Cerebellar cortex (tissue), 1 donor: ENCODE data around the gene IL4.

Experiments
- DNase-seq: peaks from one replicate; pipeline ENCODE4 v3.0.0-alpha.2; 2015; ENCODE audit warnings: low spot score

Gene IL4

DNA sequence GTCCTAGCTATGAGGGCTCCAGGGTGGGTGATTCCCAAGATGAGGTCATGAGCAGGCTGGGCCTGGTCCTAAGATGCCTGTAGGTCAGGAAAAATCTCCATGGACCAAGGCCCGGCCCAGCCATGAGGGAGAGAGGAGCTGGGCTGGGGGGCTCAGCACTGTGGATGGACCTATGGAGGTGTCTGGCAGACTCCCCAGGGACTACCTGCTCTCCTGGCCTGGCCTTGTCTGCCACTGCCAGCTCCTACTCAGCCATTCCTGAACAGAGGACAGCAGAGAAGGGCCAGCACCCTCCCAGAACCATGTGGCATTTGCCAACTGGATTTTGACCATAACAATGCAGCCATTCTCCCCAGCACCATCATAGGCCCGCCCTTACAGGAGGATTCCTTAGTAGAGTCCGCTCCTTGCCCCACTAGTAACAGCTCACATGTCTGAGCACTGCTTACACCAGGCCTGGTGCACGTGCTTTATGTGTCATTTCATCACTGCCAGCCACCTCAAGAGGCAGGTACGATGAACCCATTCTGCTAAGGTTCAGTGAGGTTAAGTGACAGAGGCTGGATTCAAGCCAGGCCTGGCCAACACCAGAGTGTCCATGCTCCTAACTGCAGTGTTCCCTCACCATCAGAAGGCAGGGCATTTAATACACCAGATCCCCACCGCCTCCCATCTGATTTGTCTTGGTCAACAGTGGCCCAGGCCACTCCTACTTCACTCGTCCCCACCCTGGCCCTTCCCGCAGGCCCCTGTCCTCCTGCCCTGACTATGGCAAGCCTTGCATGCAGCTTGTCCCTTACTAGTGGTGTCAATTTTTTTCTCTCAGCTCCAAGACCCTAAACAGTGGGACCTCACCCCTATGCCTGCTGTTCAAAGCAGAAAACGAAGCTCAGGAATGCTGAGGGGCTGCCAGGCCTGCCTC, 15.1 kb upstream of the IL4 start:
- no peak for DNase-seq

DNA sequence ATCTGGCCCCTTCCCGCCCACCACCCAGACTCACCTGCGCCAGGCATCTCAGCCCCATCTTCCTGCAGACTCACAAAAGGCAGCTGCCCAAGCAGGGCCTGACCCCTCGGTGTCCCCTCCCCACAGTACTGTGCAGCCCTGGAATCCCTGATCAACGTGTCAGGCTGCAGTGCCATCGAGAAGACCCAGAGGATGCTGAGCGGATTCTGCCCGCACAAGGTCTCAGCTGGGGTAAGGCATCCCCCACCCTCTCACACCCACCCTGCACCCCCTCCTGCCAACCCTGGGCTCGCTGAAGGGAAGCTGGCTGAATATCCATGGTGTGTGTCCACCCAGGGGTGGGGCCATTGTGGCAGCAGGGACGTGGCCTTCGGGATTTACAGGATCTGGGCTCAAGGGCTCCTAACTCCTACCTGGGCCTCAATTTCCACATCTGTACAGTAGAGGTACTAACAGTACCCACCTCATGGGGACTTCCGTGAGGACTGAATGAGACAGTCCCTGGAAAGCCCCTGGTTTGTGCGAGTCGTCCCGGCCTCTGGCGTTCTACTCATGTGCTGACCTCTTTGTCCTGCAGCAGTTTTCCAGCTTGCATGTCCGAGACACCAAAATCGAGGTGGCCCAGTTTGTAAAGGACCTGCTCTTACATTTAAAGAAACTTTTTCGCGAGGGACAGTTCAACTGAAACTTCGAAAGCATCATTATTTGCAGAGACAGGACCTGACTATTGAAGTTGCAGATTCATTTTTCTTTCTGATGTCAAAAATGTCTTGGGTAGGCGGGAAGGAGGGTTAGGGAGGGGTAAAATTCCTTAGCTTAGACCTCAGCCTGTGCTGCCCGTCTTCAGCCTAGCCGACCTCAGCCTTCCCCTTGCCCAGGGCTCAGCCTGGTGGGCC, 13.9 kb upstream of the IL4 start:
- no peak for DNase-seq

DNA sequence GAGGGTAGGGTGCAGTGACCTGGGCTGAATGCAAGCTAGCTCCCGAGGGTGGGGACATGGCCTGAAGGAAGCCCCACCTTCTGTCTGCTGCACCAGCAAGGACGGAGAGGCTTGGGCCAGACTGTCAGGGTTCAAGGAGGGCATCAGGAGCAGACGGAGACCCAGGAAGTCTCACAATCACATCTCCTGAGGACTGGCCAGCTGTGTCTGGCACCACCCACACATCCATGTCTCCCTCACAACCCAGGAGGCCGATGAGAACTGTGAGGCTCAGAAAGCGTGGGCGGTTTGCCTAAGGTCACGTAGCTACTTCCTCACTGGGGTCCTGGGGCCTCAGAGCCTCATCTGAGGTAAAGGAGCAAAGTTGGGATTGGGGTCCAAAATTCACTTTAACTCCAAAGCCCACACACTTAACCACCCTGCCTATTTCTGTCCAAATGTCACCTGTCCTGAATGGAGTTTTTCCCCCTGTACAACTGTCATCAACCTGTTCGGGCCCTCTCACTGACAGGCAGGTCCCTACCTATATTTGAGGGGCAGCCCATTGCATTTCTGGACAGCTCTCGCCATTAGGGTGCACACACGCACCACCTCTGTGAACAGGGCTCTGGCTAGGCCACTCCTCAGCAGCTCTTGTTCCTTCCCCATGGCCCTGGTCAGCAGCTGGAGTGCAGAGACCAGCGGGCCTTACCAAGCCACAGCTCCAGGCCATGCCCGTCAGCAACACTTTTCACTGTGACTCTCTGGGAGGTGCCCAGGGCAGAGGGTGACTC, 12.4 kb upstream of the IL4 start:
- DNase-seq: no peak

DNA sequence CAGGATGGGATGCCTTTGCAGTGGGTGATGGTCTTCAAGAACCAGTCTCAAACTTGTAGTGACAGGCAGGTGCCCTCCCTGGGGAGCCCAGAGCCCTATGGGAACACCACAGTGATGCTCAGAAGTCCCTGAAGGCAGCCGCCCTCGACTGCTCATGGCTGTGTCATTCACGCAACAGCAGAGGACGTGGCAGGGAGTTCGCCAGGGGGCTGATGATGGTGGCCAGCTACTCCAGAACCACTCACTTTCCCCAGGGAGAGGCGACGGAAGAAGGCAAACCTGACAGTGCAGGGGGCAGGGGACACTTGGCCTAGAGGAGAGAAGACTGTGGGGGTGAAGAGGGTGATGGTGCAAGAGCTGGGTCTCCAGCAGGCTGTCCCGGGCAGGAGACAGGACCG, 11.8 kb upstream of the IL4 start:
- DNase-seq: no peak

DNA sequence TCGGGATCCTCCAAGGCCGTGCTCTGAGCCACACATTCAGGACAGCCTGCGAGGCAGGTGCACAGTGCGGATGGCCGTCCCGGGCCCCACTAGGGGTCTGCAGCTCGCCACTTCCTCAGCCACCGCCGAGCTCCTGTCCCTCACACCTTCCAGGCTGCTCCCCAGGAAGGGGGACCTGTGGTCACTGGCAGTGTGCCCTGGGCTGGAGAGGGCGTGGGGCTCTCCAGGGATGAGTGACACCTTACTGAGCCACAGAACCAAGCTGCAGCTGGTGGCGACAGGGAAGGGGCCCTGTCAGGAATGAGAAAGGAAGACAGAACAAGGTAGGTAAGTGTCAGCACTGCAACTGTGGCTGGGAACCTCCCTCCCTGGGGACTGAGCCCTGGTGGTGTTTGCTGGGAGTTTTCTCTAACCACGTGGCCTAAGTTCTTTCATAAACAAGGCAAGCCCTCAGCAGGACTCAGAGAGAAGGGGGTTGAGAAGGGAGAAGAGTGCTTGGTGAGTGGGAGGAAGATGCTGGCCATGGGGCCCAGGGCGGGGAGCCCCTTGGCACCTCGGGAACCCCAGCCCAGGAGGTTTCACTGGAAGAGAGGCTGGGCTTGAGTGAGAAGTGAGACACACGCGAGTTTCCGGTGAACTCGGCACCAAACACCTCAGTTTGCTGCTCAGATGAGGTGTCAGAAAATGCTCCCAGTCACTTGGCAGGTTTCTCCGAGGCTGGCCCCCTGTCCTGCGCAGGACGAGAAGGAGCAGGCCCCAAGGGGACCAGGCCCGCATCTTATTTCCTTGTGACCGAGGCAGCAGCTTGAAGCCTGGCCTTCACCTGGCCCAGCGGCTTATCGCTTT, 10.6 kb upstream of the IL4 start:
- DNase-seq: no peak

DNA sequence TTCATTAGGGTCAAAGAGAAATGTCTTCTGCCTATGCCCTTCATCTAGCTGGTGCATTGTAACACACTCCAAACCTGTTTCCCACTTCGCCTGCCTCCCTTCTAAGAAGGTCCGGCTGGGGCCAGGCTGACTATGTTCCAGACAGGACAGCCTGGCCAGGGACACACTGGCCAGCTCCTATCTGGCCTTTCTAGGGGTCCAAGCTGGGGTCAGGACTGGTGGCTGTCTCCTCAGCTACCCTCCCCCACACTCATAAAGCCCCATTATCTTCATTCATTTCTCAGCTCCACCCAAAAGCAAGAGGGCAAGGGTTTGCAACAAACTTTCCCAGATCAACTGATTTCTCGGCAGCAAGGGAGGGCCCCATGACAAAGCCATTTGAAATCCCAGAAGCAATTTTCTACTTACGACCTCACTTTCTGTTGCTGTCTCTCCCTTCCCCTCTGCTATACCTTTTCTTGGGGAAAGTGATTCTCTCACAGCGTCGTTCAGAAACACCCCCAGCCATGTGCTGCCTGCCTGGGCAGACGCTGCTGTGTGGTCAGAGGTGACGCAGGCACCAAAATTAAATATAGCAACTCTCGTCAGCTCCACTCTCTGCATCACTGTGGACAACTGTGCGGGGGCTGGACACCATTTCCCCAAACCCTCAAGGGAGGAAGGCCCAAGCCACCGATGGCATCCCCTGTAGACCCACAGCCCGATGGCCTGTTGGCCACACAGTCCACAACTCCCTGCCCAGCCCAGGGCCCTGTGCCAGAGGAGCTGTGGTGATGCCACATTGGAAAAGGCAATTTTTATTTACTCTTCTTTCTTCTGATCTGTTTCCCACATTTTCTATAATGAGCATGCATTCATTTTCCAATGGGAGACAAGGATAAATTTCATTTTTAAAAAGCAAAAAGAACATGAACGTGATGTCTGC, 9.8 kb upstream of the IL4 start:
- no peak for DNase-seq

DNA sequence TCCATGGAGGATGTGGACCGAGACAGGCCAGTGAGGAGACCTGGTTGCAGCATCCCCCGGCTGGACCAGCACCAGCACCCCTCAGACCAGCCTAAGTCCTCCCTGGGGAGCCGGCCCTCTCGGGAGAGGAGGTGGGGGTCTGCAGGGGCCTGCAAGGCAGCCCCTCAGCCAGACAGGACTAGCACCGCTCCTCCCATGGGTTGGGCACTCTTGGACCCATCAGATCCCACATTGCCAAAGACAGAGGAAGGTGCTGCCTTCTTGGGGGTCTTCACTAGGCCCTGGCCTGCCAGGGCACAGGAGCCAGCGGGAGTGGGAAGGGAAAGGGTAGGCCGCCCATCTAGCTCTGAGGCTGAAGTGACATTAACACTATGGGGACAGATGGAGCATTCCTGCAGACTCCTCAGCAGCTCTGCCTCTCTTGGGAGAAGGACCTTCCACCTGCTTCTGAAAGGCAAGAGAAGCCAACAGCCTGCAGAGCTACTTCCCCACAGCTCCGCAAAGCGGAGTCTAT, 9.0 kb upstream of the IL4 start:
- DNase-seq: no peak

DNA sequence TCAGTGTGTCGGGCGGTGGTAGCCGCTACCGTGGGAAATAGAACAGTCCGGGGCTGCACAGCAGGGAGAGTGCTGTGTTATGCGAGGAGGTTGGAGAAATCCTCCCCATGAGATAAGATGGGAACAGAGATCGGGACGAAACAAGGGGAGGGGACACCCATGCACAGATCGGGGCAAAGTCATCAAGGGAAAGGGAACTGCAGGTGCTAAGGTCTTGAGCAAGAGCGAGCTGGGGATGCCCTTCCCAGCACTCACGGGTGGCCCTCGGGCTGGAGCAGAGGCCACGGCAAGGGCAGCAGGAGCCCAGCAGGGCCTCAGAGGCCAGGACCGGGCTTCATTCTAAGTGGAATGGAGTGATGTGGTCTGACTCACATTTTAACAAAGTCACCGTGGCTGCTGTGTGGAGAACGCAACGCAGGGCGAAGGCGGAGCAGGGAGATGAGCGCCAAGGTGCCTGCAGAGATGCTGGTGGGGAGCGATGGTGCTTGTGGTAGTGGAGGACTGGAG, 8.2 kb upstream of the IL4 start:
- DNase-seq: no peak

DNA sequence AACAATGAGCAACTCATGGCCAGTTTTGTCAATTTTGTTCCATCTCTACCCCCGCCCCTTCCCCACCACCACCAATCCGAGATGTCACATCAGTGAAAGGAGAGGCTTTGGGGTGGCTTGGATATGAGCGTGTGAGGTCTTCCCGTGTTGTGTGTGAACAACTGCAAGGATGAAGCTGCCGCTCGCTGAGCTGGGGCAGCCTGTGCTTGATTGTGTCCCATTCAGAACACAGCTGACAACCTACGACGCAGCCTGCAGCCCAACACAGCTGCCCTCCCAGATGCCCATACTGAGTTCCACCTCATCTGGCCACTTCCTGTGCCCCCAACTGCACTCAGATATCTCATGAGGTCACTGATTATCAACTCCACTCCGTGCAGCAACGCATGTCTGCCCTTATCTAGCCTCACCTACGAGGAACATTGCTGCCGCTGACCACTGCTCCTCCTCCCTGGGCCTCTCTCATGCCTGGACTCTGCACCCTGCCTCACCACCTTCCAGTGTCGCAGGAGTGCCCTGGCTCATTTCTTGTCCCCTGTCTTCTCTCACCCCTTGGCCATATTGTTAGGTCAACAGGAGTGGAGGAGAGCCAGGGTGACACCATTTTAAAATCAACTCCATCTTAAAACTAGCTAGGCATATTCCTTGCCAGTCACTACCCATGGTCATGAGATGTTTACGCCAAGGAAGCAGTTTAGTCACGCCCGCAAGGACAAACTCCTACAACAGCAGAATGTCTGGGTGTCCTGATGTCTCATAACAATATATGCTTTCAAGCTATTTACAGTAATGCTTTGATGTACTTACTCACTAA, 7.3 kb upstream of the IL4 start:
- no peak for DNase-seq

DNA sequence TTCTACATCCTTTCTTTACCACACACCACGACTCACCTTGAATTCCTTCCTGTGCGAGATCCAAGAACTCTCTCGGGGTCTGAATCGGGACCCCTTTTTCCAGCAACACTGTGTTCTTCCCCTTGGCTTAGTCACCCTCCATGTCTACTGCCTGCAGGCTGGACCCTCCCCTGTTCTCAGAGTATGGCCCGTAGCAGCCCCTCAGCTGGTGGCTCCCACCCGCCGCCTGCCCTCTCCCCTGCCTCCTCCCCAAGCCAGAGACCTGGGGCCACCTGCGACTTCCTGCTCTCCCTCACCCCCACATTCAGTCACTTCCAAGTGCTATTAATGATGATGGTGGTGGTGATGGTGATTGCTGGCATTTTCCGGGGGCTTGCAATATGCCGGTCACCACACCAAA, 6.5 kb upstream of the IL4 start:
- no peak for DNase-seq

DNA sequence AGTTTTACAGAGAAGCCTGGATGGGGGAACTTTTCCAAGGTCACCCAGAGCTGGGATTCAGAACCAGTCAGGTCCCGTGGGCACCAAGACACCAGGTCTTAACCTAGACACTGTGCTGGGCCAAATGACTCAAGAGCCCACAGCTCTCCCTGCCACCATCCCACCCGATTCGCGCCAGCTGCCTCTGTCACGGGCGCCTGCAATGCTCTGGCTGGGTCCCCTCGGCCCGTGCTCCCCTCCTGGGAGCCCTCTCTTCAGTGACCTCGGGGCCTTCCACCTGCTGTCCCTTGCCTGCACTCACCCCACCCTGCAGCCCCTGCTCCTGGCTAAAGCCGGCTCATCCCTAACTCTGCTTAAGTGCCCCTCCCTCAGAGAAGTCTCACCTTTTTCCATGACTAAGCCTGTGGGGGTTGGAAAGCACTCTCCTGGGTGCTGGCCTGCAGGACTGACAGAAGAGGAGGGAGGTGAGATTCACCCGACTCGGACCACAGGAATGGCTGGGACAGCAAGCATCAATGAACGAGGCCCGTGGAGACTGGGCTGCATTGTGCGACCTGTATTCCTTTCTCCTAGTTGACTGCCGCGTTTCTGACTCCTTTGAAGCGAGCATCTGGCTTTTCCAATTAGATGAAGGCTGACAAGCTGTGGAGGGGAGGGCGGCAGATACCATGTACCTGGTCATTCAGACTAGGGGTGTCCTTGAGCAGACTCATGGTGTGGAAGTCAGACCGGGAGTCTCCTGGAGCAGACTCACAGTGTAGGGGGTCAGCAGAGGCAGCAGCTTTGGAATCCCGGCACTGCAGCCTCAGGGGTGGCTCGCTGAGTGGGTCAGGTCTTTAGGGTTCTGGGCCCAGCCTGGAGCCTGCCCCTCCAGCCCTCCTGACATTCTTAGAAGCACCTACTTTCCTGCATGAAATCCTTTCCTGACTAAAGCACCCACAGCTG, 5.8 kb upstream of the IL4 start:
- DNase-seq: no peak

DNA sequence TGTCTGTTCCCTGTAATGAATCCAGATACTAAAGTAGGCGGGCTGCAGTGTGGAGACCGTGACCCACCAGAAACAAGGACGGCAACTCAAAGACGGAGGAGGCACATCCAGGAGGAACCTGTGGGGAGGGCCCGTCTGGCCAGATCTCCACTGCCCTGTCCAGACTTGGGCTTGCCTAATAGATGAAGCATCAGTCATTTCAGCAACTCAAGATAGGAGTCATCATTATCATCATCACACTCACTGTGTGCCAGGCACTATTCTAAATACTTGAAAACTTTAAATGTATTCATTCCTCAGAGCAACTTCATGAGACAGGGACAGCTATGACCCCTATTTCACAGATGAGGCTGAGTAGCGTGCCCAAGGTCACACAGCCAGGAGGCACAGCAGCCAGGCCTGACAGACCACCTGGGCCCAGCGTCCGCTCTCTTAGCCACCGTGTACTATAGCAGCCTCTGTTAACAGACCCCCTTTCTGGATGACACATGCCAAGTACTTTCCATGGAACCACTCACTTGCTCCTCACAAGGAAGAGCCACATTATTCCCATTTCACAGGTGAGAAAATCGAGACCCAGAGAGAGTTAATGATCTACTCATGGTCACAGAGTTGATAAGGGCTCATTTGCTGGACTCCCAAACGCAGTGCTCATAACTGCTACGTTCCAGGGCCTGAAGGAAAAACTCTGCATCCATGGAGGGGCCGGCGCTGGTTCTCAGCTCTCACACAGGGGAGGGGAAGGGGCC, 4.9 kb upstream of the IL4 start:
- no peak for DNase-seq

DNA sequence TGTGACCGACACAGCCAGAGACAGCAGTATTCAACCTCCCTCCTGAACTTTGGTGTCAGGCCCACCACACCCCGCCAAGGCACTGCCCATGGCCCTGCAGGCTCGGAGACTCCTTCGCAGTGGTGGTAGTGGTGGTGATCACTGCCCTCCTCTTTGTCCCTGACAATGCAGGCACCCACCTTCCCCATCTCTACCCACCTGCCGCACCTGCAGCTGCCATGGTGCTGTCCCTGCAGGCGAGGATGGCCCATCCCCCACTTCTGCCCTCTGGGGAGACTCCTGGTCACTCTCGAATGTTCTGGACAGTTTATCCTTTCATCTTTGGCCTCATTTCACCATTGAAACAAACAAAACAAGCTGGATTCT, 4.4 kb upstream of the IL4 start:
- DNase-seq: no peak

DNA sequence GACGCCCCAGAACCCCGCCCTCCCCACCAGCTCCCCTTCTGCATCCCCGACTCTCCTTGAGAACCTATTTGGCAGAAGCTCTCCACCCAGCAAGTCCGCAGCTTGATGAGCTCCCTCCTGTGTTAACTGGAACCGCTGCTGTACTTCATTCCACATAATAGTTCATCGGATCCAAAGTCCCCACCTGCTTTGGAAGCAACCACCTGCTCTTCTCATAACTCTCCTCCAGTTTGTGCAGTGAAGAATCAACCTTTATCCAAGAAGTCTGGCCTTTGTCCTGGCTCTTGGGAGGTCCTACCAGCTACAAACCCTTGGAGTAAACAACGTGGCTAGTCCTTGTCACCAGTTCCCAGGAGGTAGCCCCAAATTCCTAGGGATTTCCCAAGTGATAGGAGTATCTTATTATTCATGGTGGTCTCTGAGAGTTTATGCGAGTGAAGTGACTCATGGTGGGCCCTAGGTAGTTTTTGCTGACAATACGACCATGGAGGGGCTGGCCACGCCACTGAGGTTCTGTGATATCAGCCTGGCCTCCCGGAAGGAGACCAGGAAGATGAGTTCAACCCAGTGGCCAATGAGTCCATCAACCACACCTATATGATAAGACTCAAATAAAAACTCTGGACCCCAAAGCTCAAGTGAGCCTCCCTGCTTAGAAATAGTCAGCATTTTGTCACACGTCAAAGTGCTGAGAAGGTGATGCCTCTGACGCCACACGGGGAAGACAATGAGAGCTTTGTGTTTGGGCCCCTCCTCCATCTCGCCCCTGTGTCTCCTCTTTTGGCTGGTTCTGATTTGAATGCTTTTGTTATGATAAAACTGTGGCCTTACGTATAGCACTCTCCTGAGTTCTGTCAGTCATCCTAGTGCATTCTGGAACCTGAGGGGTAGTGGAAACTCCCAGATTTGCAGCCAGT, 3.6 kb upstream of the IL4 start:
- DNase-seq: no peak

DNA sequence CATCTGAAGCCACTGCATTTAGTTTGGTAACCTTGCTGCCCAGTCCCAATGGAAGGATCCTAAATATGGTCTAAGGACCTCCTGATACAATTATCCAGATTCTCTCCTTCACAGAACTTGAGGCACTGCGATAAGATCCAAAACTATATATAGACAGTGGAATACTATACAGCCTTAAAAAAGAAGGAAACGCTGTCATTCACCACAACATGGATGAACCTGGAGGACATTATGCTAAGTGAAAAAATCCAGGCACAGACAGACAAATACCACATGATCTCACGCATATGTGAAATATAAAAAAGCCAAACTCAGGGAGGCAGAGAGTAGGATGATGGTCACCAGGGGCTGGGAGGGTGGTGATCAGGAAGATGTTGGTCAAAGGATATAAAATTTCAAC, 2.8 kb upstream of the IL4 start:
- no peak for DNase-seq

DNA sequence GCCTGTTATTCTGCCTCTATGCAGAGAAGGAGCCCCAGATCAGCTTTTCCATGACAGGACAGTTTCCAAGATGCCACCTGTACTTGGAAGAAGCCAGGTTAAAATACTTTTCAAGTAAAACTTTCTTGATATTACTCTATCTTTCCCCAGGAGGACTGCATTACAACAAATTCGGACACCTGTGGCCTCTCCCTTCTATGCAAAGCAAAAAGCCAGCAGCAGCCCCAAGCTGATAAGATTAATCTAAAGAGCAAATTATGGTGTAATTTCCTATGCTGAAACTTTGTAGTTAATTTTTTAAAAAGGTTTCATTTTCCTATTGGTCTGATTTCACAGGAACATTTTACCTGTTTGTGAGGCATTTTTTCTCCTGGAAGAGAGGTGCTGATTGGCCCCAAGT, 301 bp upstream of the IL4 start:
- no peak for DNase-seq
